ENCODE measurements around the gene UNC119. TPM values are rescaled to one million over a fixed set of nuclear protein-coding genes. Genes with fewer than 3 reads are reported as not detected.

UNC119 gene
- total RNA-seq, 1 donor from 2014 or later: 22.2 TPM

DNA sequence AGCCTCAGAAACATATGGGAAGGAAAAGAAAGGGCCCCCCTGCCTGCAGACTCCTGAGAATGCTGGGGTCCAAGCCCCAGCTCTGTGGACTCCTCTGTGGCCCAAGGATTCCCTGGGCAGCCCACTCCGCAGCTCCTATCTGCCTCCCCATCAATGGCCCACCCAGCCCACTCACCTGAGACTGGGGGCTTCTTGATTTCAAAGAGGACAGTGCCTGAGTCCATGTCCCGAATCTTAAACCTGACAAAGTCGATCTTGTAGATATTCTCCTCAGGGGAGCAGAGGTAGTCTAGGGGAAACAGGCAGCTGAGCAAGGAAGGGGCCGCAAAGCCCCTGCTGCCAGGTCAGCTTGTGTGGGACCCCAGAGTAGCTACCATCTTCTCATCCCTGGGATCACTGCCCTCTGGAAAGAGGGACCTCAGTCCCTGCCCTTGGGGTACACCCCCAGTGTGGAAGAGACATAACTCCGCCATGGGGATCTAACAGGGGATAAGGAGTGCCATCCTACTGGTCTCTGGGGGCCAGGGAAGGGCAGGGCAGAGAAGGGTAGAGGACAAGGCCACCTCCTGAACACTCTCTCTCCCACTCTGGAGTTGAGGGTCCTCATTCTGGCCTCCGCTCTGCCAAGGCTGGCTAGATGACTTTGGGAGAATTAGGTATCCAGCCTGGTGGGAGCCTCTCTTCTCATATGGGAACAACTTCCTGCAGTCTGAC lies 3.9 kb downstream of the UNC119 start:
- DNase-seq (ENCODE audit: missing footprints): peak; percentile 40
- intact Hi-C loops (cut with DNase I): loop anchor here (2.0 kb wide), 1 partner anchor 64 kb away; no protein-coding TSS in a partner anchor
- ATAC-seq: no peak

DNA sequence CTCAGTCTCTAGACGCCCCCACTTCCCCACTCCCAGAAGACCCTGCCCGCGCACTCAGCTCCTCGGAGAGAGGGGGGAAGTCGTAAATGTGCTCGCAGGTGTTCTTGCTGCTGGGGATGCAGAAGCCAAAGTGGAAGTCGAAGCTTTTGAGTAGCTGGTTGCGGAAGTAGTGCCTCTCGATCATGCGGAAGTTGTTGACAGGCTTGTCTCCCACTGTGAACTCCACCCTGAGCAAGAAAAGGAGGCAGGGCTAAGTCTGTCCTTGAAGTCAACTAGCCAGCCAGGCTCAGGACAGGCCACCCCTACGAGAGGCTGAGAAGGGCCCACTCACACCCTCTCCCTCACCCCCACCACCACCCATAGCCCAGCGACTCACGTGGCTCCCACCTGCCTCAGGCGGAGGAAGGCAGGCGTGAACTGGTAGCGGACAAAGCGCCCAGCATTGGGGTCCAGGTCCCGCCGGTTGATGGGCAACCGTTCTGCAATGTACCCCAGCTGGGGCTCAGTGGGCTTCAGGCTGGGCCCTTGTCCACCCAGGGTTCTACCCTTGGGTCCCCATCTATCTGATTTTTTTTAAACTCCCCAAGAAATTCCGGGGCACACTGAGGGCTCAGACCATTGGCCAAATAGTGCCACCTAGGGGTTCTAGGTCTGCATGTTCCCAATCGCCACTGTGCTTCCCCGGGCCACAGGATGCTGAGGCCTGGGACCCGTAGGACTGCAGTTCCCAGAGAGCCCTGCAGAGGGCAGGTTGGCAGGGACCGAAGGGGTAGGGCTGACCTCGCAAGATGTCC lies 4.6 kb downstream of the UNC119 start:
- peak; percentile 87 for DNase-seq (ENCODE audit: missing footprints)
- intact Hi-C loops (cut with DNase I): loop anchor here (2.0 kb wide), 1 partner anchor 65 kb away; no protein-coding TSS in a partner anchor
- ATAC-seq: peak; percentile 62

DNA sequence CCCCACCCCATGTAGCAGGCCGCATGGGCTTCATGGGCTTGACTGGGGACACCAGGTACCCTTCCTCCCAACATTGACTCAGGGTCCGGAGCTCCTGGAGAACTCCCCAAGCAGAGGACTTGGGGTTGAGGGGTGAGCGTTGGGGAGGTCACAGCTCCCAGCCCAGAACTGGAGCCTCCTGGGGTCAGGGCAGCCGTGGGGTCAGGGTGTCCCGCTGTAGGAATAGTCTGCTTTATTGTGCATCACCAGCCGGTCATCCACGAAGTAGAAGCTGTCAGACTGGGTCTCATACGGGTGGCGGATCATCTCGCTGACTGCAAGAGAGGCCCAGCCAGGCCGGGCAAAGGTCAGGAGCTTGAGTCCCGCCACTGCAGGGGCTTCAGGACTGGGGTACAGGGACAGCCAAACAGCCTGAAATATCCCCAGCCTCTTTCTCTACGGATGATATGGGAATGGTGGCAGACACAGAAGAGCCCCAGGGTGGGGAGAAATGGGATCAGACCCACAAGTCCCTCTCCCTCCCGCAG lies 5.3 kb downstream of the UNC119 start:
- intact Hi-C loops (cut with DNase I): no loop called here
- DNase-seq (ENCODE audit: missing footprints) (peak; percentile 40), ATAC-seq (no peak)

DNA sequence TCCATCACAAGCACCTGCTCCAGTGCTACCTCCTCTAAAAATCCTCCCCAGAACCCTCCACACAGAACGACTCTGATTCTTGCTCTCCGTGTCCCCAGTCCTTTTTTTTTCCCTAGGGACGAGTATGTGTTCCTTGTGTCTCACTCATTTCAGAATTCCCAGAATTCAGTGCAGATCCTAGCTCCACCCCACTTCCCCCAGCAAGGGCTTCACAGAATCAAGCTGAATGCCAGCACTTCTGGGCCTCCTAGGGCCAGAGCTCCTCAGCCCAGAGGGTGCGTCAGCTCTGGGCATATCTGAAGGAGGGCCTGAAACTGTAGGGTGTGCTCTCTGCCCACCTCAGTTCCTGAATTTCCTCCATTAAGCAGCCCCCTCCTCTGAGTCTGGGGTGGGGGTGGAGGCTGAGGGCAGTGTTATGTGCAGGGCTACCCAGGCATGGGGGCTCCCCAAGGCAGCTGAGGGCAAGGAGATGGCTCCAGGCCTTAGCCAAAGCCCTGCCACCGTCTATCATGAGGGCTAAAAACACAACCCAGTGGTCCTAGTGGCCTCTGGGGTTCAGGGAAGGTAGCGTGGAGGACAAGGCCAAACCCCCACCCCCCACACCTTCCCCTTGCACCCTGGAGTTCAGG lies 6.5 kb downstream of the UNC119 start:
- ATAC-seq (no peak), DNase-seq (ENCODE audit: missing footprints) (no peak)
- intact Hi-C loops (cut with DNase I): no loop called here

DNA sequence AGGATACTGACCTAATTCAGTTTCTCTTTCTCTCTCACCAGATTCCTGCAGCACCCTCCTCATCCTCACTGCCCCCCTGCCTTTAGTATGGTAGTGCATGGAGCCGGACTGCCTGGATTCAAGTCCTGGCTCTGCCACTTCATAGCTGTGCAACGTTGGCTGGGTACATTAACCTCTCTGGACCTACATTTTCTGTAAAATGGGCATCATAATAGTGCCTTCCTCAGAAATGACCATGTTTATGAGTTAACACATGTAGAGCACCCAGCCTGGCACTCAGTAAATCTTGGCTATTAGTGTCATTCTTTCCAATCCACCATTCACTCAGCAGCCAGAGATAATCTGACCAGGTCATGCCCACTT lies 7.3 kb downstream of the UNC119 start:
- intact Hi-C loops (cut with DNase I): no loop called here
- ATAC-seq: no peak
- peak; percentile 6 for DNase-seq (ENCODE audit: missing footprints)

DNA sequence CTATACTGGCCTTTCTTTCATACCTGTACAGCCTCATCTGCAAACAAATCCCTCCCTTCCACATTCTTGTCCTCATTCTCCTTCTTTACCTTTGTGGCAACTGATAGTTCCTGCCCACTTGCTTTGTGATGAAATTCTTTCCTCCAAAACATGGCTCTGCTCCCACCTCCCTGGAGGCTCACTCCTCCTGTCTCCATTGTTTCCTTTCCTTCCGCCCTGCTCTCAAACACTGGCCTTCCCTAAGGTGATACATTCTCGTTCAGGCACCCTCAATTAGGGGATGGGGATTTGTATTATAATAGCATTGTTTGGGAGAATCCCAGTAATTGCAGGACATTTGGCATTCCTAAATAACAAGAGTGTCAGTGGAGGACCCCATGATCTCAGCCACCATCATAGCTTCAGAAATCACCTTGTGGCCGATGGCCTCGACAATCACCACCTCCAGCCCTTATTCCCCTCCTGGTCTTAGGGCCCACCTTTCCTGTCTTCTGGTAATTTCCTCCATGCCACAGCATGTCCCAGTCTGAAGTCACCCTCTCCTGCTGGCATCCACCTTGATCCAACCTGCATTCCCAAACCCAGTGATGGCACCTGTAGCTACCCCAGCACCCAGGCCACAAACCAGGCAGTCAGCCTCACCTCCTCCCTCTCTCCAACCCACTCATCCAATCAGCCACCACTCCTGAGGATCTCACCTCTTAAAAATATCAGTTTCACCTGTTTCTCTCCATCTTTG lies 7.9 kb downstream of the UNC119 start:
- ATAC-seq (no peak), DNase-seq (ENCODE audit: missing footprints) (no peak)
- intact Hi-C loops (cut with DNase I): no loop called here

DNA sequence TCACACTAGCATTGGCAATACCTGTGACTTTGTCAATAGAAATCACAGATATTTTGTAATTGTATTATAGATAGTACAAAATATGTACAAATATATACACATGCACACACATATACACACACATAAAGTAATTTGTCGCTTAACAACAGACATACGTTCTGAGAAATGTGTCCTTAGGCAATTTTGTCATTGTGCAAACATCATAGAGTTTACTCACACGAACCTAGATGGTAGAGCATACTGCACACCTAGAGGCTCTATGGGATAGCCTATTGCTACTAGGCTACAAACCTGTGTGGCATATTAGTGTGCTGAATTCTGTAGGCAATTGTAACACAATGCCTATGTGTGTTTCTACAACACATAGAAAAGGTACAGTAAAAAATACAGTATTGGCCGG lies 11.0 kb downstream of the UNC119 start:
- DNase-seq (ENCODE audit: missing footprints) (no peak), ATAC-seq (no peak)
- intact Hi-C loops (cut with DNase I): no loop called here

DNA sequence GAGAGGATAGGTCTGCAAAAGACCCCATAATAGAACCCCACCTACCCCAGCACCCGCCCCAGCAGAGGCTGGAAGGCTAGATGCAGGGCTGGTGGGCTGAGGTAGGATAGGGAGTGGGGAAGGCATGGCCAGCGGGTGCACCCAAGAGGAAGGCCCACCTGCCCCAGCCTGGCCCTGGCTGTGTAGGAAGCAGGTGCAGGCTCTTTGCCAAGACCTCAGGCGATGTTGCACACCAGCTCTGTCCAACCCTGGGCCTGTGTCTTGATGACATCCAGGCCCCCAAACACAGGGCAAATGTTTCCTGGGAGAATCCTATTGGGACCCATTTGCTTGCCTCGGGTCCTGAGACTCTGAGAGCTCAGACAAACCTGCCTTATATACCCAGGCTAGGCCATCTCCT lies 12.2 kb downstream of the UNC119 start:
- DNase-seq (ENCODE audit: missing footprints) (no peak), ATAC-seq (no peak)
- intact Hi-C loops (cut with DNase I): no loop called here

DNA sequence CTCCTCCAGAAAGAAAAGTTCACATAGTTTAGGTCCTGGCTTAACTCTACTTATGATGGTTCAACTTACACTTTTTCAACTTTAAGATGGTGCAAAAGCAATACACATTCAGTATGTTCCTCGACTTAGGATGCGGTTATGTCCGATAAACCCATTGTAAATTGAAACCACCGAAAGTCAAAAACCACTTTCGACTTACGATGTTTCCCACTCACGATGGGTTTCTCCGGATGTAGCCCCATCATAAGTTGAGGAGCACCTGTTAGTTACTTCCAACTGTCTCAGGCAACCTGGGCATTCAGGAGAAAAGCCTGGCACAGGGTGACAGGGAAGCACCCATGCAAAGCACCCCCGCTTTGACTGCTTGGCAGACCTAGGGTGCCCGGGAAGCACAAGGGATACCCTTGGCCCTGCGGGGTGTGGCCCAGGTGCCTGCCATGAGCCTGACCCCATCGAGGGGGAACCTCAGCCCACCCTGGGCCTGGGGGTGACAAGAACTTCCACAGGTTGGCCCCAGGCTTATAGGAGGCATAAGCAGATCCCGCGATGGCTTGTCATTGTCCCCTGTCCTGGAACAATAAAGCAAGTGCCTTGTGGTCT lies 14.0 kb downstream of the UNC119 start:
- no peak for DNase-seq (ENCODE audit: missing footprints)
- no peak for ATAC-seq
- intact Hi-C loops (cut with DNase I): loop anchor here (5.0 kb wide), 1 partner anchor 46 kb away; no protein-coding TSS in a partner anchor

DNA sequence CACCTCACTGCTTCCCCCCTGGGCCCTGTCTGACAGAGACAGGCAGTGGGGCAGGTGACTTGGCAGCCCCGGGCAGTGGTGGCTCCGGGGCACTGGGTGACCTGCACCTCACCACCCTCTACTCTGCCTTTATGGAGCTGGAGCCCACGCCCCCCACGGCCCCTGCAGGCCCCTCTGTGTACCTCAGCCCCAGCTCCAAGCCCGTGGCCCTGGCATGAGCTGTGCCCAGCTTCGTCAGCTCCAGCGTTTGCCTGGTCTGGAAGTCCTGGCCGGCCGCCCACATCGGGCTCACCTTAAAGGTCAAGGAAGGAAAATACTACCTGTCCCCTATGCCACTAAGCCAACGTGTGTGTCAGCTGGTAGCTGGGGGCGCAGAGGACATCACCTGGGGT lies 15.2 kb downstream of the UNC119 start:
- no peak for DNase-seq (ENCODE audit: missing footprints)
- ATAC-seq: no peak
- intact Hi-C loops (cut with DNase I): loop anchor here (5.0 kb wide), 1 partner anchor 45 kb away; no protein-coding TSS in a partner anchor

DNA sequence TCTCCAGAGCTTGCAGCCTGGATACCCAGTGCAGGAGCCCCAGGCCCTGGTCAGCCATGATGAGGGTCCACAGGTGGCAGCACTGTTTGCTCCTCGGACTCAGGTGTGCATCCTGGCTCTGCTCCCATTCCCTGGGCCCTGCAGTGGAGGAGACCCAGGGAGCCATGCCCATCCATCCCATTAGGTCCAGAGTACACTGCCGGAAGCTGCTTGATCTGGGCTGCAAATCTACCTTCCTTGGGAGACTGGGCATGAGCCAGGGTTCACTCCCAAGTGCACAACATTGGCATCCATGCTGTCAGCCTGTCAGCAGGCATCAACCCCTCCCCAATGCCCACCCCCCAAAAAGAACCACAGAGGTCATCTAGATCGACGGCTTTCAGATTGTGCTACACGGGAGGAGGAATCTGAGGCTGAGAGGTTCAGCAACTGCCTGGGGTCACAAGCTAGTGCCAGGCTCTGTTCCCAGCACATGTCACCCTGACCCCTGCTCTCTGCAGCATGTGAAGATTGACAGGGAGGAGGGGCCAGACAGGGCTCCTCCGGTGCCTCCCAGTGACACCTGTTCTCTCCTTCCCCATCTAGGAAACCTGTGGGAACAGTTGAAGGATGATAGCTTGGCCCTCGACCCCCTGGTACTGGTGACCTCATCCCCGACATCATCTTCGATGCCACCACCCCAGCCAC lies 15.7 kb downstream of the UNC119 start:
- ATAC-seq (no peak), DNase-seq (ENCODE audit: missing footprints) (no peak)
- intact Hi-C loops (cut with DNase I): loop anchor here (5.0 kb wide), 1 partner anchor 44 kb away; no protein-coding TSS in a partner anchor

DNA sequence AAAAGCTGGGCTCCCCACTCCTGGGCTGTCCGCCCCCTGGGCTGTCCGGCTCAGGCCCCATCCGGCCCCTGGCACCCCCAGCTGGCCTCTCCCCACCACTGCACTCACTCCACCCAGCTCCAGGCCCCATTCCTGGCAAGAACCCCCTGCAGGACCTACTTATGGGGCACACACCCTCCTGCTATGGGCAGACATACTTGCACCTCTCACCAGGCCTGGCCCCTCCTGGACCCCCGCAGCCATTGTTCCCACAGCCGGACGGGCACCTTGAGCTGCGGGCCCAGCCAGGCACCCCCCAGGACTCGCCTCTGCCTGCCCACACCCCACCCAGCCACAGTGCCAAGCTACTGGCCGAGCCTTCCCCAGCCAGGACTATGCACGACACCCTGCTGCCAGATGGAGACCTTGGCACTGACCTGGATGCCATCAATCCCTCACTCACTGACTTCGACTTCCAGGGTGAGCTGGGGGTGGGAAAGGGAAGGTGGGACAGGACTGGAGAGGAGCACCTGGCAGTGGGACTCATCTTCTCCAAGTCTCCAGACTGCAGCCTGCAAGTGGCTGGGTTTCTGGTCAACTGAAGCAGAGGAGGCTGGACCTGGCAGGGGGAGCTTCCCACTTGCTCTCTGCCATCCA lies 17.6 kb downstream of the UNC119 start:
- DNase-seq (ENCODE audit: missing footprints): no peak
- ATAC-seq: no peak
- intact Hi-C loops (cut with DNase I): loop anchor here (5.0 kb wide), 1 partner anchor 43 kb away; no protein-coding TSS in a partner anchor

DNA sequence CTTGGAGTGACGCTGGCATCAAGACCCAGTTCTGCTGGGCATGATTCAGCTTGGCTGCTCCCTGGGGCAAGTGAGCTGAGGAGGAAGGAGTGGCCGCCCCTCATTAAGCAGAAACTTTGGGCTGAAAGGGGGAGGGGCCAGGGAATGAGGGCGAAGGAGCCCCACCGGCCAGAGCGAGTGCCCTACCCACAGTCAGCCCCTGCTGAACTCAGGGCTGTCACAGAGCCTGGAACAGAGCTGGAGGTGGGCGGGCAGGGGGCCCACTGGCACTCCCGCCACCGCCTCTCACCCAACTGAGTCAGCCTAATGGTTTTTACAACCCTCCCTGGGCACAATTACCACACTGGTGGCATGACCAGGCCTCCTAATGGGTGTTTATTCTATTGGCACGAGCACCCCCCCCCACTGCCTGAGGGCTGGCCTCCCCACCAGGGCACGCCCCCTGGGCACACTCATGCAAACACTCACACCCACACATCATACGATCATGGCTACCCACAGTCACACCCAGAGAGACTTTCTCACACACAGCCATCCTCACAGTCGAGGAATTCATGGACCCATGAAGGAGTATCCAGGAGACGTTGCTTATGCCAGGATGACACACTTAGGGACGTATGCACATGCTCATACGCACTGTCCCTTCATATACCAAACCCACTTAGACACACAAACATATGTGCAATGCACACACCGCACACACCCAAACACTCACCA lies 19.2 kb downstream of the UNC119 start:
- intact Hi-C loops (cut with DNase I): no loop called here
- no peak for ATAC-seq
- no peak for DNase-seq (ENCODE audit: missing footprints)

DNA sequence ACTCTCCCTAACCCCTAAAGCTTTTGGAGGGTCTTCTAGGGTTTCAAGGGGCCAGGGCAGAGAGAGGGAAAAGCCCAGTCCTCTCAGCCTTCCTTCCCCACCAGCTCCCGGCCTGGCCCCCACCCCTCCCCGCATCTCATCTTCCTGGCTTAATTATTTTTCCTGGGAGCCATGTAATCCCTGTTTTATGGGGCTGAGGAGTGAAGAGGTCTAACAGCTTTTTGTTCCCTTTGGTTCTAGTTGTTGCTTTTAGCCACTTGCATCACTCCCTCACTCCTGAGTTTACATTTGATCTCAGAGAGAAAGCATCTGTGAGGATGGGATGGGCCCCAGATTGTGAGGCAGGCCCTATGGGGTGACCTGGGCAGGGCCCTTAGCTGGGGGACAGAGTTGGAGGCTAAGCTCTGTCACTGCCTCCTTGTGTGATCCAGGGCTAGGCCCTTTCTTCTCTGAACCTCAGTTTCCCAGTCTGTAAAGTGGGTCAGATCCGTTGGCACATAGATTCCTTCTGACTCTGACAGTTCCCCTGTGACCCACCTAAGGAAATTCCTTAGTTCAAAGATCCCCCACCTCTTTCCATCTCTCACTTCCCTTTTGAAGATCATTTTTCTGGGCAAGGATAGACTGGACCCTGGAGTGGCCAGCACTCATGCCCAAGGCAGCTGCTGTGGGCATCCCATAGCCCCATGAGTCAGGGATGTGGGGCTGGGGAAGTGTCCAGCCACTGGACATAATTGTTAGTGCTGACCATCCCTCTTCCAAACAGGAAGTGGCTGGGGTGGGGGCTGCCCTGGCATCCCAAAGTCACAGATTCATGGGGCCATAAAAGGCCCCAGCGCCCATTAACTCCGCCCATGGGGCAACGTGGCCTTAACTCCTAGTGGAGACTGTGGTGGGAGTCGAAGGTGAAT lies 20.1 kb downstream of the UNC119 start:
- no peak for ATAC-seq
- intact Hi-C loops (cut with DNase I): no loop called here
- DNase-seq (ENCODE audit: missing footprints): no peak

DNA sequence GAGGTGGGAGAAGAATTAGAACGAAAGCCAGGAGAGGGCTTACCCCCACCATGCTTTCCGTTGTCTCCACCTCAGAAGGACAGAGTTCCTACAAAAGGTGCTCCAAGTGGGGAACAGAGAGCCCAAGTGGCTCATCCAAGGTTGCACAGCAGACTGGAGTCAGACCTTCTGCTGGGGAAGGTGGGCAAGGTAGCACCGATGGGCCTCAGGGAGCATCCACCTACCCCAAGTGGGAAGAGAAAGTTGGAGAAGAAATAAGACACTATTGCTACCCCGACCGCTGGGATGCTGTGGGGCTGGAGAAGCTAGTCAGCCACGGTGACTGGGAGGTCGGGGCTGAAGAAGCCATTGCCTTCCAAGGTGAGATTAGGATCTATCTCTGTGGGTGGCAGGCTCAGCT lies 21.5 kb downstream of the UNC119 start:
- DNase-seq (ENCODE audit: missing footprints) (no peak), ATAC-seq (no peak)
- intact Hi-C loops (cut with DNase I): no loop called here

DNA sequence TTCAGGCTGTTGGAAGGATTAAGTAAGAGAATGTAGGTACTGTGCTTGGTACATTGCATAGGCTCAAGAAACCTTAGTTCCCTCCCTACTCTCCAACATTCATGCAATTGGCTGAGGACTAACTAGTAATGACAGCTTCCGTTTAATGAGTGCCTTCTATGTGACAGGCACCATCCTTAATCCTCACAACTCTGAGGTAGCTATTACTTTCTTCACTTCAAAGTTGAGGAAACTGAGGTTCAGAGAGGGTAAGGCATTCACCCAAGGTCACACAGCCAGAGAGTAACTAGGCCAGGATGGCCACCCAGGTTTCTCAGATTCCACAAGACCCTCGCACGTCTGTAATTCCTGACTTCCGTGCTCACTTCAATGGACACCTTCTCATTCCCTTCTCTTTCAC lies 22.2 kb downstream of the UNC119 start:
- intact Hi-C loops (cut with DNase I): no loop called here
- DNase-seq (ENCODE audit: missing footprints): no peak
- no peak for ATAC-seq

All from Right ventricle myocardium inferior (tissue), 1 donor.